Stimulated activated memory B cell treated with anti-CD40 and anti-IgM and Interleukin-4, amounts not matched to agents 10 μg/mL and 1 μg/mL and 100 μg/mL, for 72 hours (primary cell): ENCODE data around the gene DOCK1.

Experiments used
- ATAC-seq: fragments of 150-1000 bp; cut with Tn5 transposase; 2 replicates; pipeline ENCODE4 v1.10.0; 2021
- H3K27ac Mint-ChIP-seq: one replicate; pipeline ENCODE4 v1.8.0; 2022; ENCODE audit warnings: mild to moderate bottlenecking, mixed read lengths
- H3K27me3 Mint-ChIP-seq: one replicate; pipeline ENCODE4 v1.8.0; 2022; ENCODE audit warnings: mixed read lengths
- H3K36me3 Mint-ChIP-seq: one replicate; pipeline ENCODE4 v1.8.0; 2022; ENCODE audit warnings: mixed read lengths
- H3K4me1 Mint-ChIP-seq: one replicate; pipeline ENCODE4 v1.8.0; 2022; ENCODE audit warnings: mixed read lengths
- H3K4me3 Mint-ChIP-seq: one replicate; pipeline ENCODE4 v1.8.0; 2022; ENCODE audit warnings: mild to moderate bottlenecking, moderate library complexity, mixed read lengths
- H3K9me3 Mint-ChIP-seq: one replicate; pipeline ENCODE4 v1.8.0; 2022; ENCODE audit warnings: mixed read lengths

DOCK1 gene

GRCh38 chr10:127013691-127014473 lies 108.7 kb downstream of the DOCK1 start:
- Mint-ChIP-seq H3K9me3 (peaks cover 2% of the 10 kb centered on the region), H3K36me3 (no peaks in the 10 kb centered on the region), H3K4me1 (no peaks in the 10 kb centered on the region), H3K4me3 (no peak overlapping the region), H3K27ac (no peak overlapping the region), H3K27me3 (no peaks in the 10 kb centered on the region)
- no peak for ATAC-seq

DNA sequence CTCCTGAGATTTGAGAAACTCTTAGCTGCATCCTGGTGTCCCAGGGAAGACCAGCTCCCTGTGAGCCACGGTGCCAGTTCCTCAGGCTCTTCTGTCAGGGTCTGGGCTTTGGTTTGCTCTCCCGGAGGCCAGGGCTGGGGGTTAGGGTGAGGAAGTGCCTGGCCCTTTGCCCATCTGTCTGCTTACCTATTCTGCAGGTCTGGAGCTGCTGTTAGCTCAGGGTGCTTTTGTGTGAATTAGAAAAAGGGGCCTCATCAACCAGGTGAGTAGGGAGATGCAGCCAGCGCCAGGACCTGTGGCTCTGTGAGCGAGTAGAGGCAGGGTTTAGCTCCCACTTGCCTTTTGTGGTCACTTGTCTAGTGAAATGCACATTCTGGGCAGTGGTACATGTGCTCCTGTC lies 109.4 kb downstream of the DOCK1 start:
- Mint-ChIP-seq H3K36me3 (no peaks in the 10 kb centered on the region), H3K4me1 (no peaks in the 10 kb centered on the region), H3K9me3 (peaks cover 2% of the 10 kb centered on the region), H3K4me3 (no peak overlapping the region), H3K27ac (no peak overlapping the region), H3K27me3 (no peaks in the 10 kb centered on the region)
- no peak for ATAC-seq

DNA sequence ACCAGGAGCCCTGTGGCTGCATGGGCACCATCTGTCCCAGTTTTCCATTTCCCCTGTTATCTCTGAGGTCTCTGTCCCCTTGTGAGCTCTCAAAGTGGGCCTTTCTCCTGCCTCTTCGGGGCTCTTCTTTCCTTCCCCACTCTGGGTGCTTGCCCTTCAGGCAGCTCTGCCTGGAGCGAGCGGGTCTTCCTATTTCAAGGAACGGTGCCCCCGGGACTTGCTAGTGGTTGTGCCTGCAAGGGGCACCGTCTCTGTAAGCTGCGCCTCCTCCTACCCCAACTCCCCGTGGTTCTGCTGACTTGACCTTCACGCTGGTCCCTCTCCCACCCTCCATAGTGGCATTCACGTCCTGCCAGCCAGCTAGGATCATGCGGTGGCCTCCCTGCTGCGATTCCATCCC lies 110.1 kb downstream of the DOCK1 start:
- H3K27me3 Mint-ChIP-seq, result no peaks in the 10 kb centered on the region
- H3K27ac Mint-ChIP-seq, result no peak overlapping the region
- H3K36me3 Mint-ChIP-seq, result no peaks in the 10 kb centered on the region
- H3K4me1 Mint-ChIP-seq, result no peaks in the 10 kb centered on the region
- no peak for ATAC-seq
- peaks cover 2% of the 10 kb centered on the region for H3K9me3 Mint-ChIP-seq
- H3K4me3 Mint-ChIP-seq, result no peak overlapping the region

DNA sequence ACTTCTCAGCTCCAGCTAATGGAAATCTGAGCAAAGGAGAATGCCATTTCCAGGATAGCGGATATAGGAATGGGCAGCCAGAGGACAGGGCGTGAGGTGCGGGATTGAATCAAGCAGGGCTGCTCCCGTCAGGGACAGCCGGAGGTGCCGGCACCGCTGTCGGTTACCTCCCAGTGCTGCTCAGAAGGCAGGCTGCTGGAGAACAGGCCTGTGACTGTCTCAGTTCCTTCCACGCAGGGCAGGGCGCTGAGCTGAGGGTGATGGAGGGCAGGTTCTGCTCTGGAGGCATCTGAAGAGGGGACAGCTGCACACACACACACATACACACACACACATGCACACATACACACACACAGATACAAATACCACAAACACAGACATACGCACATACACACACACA lies 111.1 kb downstream of the DOCK1 start:
- H3K27me3 Mint-ChIP-seq, result no peaks in the 10 kb centered on the region
- no peaks in the 10 kb centered on the region for H3K36me3 Mint-ChIP-seq
- ATAC-seq, result no peak
- no peak overlapping the region for H3K4me3 Mint-ChIP-seq
- H3K4me1 Mint-ChIP-seq, result no peaks in the 10 kb centered on the region
- H3K9me3 Mint-ChIP-seq, result peaks cover 2% of the 10 kb centered on the region
- no peak overlapping the region for H3K27ac Mint-ChIP-seq

DNA sequence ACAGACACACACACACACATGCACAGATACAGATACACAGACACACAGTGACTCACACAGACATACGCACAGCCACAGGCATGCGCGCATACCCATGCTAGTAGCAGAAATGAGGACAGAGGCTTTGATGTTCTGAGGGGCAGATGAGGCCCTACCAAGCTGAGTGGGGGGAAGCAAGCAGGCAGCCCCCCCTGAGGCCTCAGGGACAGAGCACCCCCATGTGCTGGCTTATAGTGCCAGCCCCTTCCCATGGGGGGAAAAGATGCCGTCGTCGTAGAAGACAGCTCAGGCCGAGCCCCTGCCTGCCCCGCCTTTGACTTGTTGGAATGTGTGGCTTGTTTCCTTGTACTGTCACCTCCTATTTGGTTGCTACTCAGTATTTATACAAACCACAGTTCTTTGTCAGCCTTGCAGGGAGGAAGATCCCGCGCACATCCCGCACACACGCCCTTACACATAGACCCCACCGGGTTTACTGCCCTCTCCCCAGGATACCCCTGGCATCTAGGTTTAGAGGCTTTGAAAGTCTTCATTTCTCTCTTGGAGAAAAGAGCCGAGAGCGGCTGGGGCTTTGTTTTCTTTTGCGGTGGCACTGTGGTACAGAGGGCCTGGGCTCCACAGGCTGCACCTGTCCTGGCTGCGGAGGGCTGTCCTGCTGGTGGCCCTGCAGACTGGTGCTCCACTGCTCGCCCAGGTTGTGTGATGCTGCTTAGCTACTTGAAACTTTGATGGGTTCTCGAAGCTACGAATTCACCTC lies 112.5 kb downstream of the DOCK1 start:
- no peak overlapping the region for H3K4me3 Mint-ChIP-seq
- no peaks in the 10 kb centered on the region for H3K4me1 Mint-ChIP-seq
- H3K36me3 Mint-ChIP-seq, result no peaks in the 10 kb centered on the region
- no peak for ATAC-seq
- no peaks in the 10 kb centered on the region for H3K27me3 Mint-ChIP-seq
- no peaks in the 10 kb centered on the region for H3K9me3 Mint-ChIP-seq
- no peak overlapping the region for H3K27ac Mint-ChIP-seq

DNA sequence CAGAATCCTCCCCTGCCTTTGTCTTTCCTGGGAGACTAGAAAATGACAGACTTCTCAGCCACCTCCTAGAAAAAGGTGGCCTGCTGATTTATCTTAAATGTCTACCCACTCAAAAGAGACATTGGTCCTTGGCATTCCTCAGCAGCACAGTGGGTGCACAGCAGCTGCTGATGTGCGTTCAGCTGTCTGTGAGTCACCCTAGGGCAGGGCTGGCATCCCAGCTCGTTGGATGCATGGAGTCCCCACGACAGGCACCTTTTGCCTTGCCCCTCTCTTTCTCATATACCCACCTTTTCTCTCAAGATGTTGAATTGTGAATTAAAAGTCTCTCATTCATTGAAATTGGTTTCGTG lies 113.0 kb downstream of the DOCK1 start:
- Mint-ChIP-seq H3K9me3 (no peaks in the 10 kb centered on the region), H3K4me3 (no peak overlapping the region), H3K27me3 (no peaks in the 10 kb centered on the region), H3K4me1 (no peaks in the 10 kb centered on the region), H3K36me3 (no peaks in the 10 kb centered on the region), H3K27ac (no peak overlapping the region)
- no peak for ATAC-seq

GRCh38 chr10:127018766-127019165 lies 113.5 kb downstream of the DOCK1 start:
- H3K36me3 Mint-ChIP-seq, result no peaks in the 10 kb centered on the region
- H3K4me3 Mint-ChIP-seq, result no peak overlapping the region
- no peaks in the 10 kb centered on the region for H3K4me1 Mint-ChIP-seq
- H3K27ac Mint-ChIP-seq, result no peak overlapping the region
- H3K9me3 Mint-ChIP-seq, result no peaks in the 10 kb centered on the region
- H3K27me3 Mint-ChIP-seq, result no peaks in the 10 kb centered on the region
- no peak for ATAC-seq

DNA sequence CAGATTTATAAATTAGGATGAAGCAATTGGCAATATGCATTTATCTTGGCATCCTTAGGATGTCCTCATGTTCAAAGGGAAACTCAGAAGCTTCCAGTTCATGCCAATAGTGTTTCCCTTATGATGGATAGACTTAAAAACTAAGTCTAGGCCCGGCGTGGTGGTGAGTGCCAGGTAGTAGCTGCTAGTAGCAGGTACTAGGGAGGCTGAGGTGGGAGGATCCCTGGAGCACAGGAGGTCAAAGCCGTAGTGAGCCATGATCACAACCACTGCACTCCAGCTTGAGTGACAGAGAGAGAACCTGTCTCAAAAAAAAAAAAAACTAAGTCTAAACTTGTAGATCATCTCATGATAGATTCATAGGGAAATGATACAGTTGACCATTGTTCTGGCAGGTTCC lies 115.0 kb downstream of the DOCK1 start:
- H3K4me3 Mint-ChIP-seq, result no peak overlapping the region
- H3K36me3 Mint-ChIP-seq, result no peaks in the 10 kb centered on the region
- no peaks in the 10 kb centered on the region for H3K9me3 Mint-ChIP-seq
- no peak for ATAC-seq
- no peak overlapping the region for H3K27ac Mint-ChIP-seq
- no peaks in the 10 kb centered on the region for H3K4me1 Mint-ChIP-seq
- H3K27me3 Mint-ChIP-seq, result no peaks in the 10 kb centered on the region

DNA sequence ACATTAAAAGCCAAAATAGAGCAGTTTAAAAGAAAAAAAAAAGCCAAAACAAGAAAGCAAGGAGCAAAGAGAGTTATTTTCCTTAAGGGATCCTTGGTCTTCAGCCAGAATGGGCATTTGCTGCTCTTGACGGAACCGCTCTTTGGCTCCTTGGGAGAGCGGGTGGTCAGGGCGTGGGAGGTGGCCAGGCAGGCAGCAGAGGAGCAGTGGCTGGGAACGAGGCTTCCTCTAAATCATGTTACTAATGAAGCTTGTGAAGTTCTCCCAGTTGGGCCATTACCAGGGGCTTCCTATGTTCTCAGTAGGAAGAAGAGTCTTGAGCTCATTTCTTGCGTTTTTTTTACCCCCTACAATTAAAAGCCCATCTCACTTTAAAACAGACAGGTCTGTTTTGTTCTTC lies 116.6 kb downstream of the DOCK1 start:
- no peak overlapping the region for H3K27ac Mint-ChIP-seq
- no peaks in the 10 kb centered on the region for H3K9me3 Mint-ChIP-seq
- no peak for ATAC-seq
- no peaks in the 10 kb centered on the region for H3K4me1 Mint-ChIP-seq
- no peak overlapping the region for H3K4me3 Mint-ChIP-seq
- no peaks in the 10 kb centered on the region for H3K36me3 Mint-ChIP-seq
- no peaks in the 10 kb centered on the region for H3K27me3 Mint-ChIP-seq

GRCh38 chr10:127024685-127025435 lies 119.6 kb downstream of the DOCK1 start:
- ATAC-seq, result no peak
- Mint-ChIP-seq H3K4me3 (no peak overlapping the region), H3K36me3 (no peaks in the 10 kb centered on the region), H3K4me1 (no peaks in the 10 kb centered on the region), H3K9me3 (peaks cover 2% of the 10 kb centered on the region), H3K27ac (no peak overlapping the region), H3K27me3 (no peaks in the 10 kb centered on the region)

DNA sequence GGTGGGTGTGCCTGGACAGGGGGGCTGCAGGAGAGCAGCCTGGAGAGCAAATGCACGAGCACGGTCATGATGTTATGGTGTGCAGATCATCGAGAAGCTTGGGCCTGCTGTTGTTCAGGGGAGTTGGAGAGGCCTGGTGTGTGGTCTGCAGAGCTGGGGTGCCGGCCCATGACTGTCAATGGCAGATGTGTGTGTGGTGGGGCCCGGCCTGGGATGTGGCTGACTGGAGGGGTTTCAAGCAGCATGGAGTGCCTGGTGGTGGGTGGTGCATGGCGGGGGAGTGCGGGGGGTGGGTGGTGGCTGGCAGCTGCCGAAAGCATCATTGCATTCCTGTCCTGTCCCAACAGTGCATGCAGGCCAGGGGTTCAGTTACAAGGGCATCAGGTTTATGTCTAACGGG lies 122.6 kb downstream of the DOCK1 start:
- no peak for ATAC-seq
- Mint-ChIP-seq H3K27ac (no peak overlapping the region), H3K9me3 (peaks cover 2% of the 10 kb centered on the region)

GRCh38 chr10:127028556-127028955 lies 123.3 kb downstream of the DOCK1 start:
- Mint-ChIP-seq H3K4me3 (no peak overlapping the region), H3K4me1 (no peaks in the 10 kb centered on the region), H3K9me3 (peaks cover 2% of the 10 kb centered on the region), H3K36me3 (no peaks in the 10 kb centered on the region), H3K27ac (no peak overlapping the region), H3K27me3 (no peaks in the 10 kb centered on the region)
- ATAC-seq, result no peak

More for the DNA sequence above, 122.6 kb downstream of the DOCK1 start:
- H3K36me3 Mint-ChIP-seq, result no peaks in the 10 kb centered on the region
- H3K4me3 Mint-ChIP-seq, result no peak overlapping the region
- no peaks in the 10 kb centered on the region for H3K4me1 Mint-ChIP-seq
- H3K27me3 Mint-ChIP-seq, result no peaks in the 10 kb centered on the region

- no peak for ATAC-seq
- Mint-ChIP-seq H3K9me3 (peaks cover 4% of the 10 kb centered on the region), H3K27ac (no peak overlapping the region), H3K4me3 (no peak overlapping the region), H3K36me3 (no peaks in the 10 kb centered on the region), H3K4me1 (no peaks in the 10 kb centered on the region), H3K27me3 (no peaks in the 10 kb centered on the region)
Measured at GRCh38 chr10:127029061-127029460, 123.8 kb downstream of the DOCK1 start.

DNA sequence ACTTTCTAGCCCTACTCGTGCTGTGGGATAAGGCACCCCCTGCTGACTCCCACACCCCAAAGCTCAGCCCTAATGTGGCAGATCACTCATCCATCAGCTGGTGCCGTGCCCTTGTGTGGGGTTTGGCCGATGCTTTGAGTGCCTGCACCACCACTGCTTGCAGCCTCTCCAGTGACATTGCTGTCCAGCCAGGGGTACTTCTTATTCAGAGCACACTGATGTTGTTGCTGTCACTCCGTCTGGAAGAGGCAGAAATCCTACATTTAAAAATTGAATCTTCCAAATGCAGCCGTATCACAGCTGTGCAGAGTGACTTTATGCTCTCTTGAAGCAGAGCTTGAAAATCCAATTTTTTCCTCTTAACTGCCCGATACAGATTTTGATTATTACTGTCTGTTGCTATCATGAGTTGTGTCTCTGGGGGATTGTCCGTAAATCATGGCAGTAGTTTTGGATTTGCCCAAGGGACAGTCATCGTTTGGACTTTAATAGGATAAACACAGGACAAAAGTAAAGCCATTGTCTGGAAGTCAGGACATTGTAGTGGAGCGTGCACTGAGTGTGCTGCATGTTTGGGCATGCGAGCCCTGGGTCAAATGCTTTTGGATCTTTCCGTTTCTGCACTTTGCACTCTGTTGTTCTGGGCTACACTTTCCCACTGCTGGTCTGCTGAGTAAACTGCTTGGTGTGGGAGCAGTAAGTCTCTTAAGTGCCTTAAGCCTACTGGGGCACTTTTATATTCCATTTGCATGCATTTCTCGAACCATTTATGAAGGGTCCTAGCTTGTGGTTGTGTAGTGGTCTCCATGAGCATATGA lies 128.2 kb downstream of the DOCK1 start:
- no peaks in the 10 kb centered on the region for H3K4me1 Mint-ChIP-seq
- ATAC-seq, result no peak
- no peak overlapping the region for H3K4me3 Mint-ChIP-seq
- H3K36me3 Mint-ChIP-seq, result no peaks in the 10 kb centered on the region
- H3K27me3 Mint-ChIP-seq, result no peaks in the 10 kb centered on the region
- peaks cover 2% of the 10 kb centered on the region for H3K9me3 Mint-ChIP-seq
- H3K27ac Mint-ChIP-seq, result no peak overlapping the region

- Mint-ChIP-seq H3K9me3 (peaks cover 2% of the 10 kb centered on the region), H3K27ac (no peak overlapping the region), H3K27me3 (no peaks in the 10 kb centered on the region), H3K4me3 (no peak overlapping the region), H3K36me3 (no peaks in the 10 kb centered on the region), H3K4me1 (no peaks in the 10 kb centered on the region)
- no peak for ATAC-seq
Measured at GRCh38 chr10:127034034-127034633, 128.9 kb downstream of the DOCK1 start.
